ENCODE measurements around the gene URI1.

DNA sequence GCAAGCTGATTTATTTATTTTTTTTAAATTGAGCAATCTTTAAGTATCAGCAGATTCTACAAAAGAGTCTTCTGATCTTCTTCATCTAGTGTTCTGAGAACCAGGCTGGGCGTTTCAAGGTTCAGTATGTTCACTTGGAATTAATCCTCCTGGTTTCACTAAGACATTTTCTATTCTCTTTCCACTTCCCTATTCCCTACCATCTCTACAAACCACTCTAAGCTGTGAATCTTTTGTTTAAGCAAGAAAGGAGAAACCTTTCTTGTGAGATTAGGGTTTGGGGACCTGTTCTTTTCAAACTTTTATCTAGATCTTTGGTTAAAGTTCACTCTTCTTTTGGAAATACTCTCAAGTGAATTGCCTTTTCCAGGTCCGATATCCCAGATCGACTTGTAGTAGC is 59.3 kb downstream of the URI1 start:
- TF ChIP-seq, protein P1, sequence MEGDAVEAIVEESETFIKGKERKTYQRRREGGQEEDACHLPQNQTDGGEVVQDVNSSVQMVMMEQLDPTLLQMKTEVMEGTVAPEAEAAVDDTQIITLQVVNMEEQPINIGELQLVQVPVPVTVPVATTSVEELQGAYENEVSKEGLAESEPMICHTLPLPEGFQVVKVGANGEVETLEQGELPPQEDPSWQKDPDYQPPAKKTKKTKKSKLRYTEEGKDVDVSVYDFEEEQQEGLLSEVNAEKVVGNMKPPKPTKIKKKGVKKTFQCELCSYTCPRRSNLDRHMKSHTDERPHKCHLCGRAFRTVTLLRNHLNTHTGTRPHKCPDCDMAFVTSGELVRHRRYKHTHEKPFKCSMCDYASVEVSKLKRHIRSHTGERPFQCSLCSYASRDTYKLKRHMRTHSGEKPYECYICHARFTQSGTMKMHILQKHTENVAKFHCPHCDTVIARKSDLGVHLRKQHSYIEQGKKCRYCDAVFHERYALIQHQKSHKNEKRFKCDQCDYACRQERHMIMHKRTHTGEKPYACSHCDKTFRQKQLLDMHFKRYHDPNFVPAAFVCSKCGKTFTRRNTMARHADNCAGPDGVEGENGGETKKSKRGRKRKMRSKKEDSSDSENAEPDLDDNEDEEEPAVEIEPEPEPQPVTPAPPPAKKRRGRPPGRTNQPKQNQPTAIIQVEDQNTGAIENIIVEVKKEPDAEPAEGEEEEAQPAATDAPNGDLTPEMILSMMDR (IDR thresholded peaks at IDR 0.05) = no peak
- TF ChIP-seq POLR2A (IDR thresholded peaks at IDR 0.05) = no peak
